Heart right ventricle (tissue), 16 donors: ENCODE results near the gene MUC5AC. TPM values are rescaled to one million over a fixed set of nuclear protein-coding genes. Genes with fewer than 3 reads are reported as not detected.

ENCODE experiments used
- ATAC-seq, 8 donors: fragments of 200-7000 bp; cut with Tn5 transposase; one replicate each; pipeline ENCODE4 v1.9.1; 2020; ENCODE audit warnings: mild to moderate bottlenecking in 8 of 8, moderate library complexity in 8 of 8, moderate number of reproducible peaks in 1 of 8
- DNase-seq, 2 donors: peaks; one replicate each; pipeline ENCODE4 v3.0.0-alpha.2; 2020
- H3K27ac ChIP-seq, 10 donors: fragments of 200-600 bp; sonication (generic) in 2 of 10; one replicate each; pipeline versions ENCODE4 v1.5.0 to v1.8.0; 2020 to 2022; ENCODE audit warnings: mild to moderate bottlenecking in 3 of 10
- H3K27me3 ChIP-seq, 7 donors: fragments of 200-600 bp; one replicate each; pipeline ENCODE4 v1.8.0; 2021 to 2022; ENCODE audit warnings: mild to moderate bottlenecking in 2 of 7
- H3K36me3 ChIP-seq, 9 donors: fragments of 200-600 bp; sonication (generic) in 1 of 9; one replicate each; pipeline versions ENCODE4 v1.5.0 to v1.8.0; 2020 to 2022; ENCODE audit warnings: mild to moderate bottlenecking in 2 of 9
- H3K4me1 ChIP-seq, 9 donors: fragments of 200-600 bp; sonication (generic) in 1 of 9; one replicate each; pipeline versions ENCODE4 v1.5.0 to v1.8.0; 2020 to 2022; ENCODE audit warnings: mild to moderate bottlenecking in 4 of 9
- H3K4me3 ChIP-seq, 10 donors: fragments of 200-600 bp; sonication (generic) in 2 of 10; one replicate each; pipeline versions ENCODE4 v1.5.0 to v1.8.0; 2020 to 2022; ENCODE audit warnings: mild to moderate bottlenecking in 7 of 10, moderate library complexity in 2 of 10
- H3K9me3 ChIP-seq, 11 donors: fragments of 200-600 bp in 10 of 11; sonication (generic) in 2 of 11; one replicate each; pipeline versions ENCODE4 v1.5.0 to v1.8.0; 2013 to 2022; ENCODE audit warnings: mild to moderate bottlenecking in 2 of 11, control low read depth in 1 of 11, moderate library complexity in 1 of 11
- WGBS, 2 donors: extraction: QIAGEN DNeasy Blood & Tissue Kit; methylation state at CpG; one replicate each; pipeline ENCODE4 v1.1.7; 2013; ENCODE audit warnings: inconsistent platforms in 1 of 2; 5-methylcytosine and 5-hydroxymethylcytosine counted together
- intact Hi-C, 10 donors: fragments of 100-400 bp; cut with DNase I; formaldehyde crosslinking; loops; one replicate each; pipeline versions ENCODE4 v1.11.1 to v1.14.2; 2022
- polyA plus RNA-seq, 2 donors: library from polyadenylated mRNA; stranded (reverse); fragments of 200-250 nt; gene quantifications; one replicate each; pipeline ENCODE4 v1.2.3, GENCODE V29; 2013
- total RNA-seq, 10 donors: library from RNA; stranded (reverse); fragmentation: NEBNext Ultra II Directional in 3 of 10; extraction: Animal tissue kit (Norgen Biotek cat#: 25700) in 3 of 10; gene quantifications; one replicate each; pipeline versions ENCODE4 v1.2.1 to v1.2.4, GENCODE V29; 2021 to 2023
- TF ChIP-seq, protein P1 (sequence below), 9 donors: fragments of 200-600 bp; sonication (generic) in 2 of 9; IDR thresholded peaks; one replicate each; pipeline versions ENCODE4 v1.5.0 to v1.8.0; 2021 to 2022; ENCODE audit warnings: antibody characterized with exemption in 9 of 9, mild to moderate bottlenecking in 5 of 9, moderate library complexity in 1 of 9
- donor health status: Arrhythmogenic right ventricular cardiomyopathy.
- donor health status: ischemic (EF 13 %, LVEDD 7.1; RV severe dilation, severe dysfunction).
- donor health status: healthy with polysubstance abuse.
- donor health status: DM: no; HTN: yes; CAD: no.
- donor health status: DM: no; HTN: no; CAD: no.
- donor health status: ischemic (EF 25% LVEDD 6.9; RV normal size, moderate dysfunction).
- donor health status: ischemic (EF 25% LVEDD 5.7; RV mildly dilated, moderate dysfunction).
- donor health status: healthy.
- donor health status: DM: yes; HTN: yes; CAD: no.
- donor health status: Ischemic cardiomyopathy.
- donor health status: ischemic (EF 35%, LVEDD 5.7; RV mildly dilated, moderate dysfunction).
- donor health status: nonischemic (EF 11% LVEDD 7.7; RV severe dilation, severe dysfunction).
- donor health status: DM: yes; HTN: yes; CAD: no.
- donor health status: PGD.
- donor health status: ischemic (EF 29% LVEDD 5.4; RV normal size, mild dysfunction).
- donor health status: nonischemic (EF 23%, LVEDD 6.1; RV moderate dilation, normal function).

The MUC5AC gene
- total and polyA plus RNA-seq, 12 donors: not detected

DNA sequence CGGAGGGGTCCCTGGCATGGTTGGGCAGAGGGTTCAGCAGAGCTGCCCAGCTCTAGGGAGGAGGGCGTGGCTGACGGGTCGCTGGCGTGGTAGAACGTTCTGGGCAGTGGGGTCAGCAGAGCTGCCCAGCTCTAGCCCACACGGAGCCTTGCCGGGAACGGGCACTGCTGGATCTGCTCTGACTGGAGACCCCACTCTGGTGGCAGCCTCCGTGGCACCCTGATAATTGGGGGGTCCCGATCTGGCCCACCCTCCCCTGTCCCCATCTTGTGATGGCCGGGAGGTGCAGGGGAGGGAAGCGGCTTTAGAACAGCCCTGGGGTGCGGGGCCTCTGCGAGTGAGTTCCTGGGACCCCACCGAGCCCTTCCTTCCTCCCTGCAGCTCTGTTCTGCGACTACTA, 21.9 kb downstream of the MUC5AC start:
- intact Hi-C loops: no loop called here

DNA sequence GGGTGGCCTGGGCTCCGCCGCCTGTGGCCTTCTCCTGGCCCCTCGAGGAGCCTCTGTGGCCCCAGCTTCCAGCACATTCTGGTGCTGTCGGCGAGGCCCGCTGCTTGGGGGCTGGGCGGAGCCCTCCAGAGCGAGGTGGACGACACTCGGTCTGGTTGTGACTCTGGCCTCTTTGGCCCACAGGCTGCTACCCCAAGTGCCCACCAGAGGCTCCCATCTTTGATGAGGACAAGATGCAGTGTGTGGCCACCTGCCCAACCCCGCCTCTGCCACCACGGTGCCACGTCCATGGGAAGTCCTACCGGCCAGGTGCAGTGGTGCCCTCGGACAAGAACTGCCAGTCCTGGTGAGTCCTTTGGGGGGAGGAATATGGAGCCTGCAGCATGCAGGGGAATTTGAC, 22.4 kb downstream of the MUC5AC start:
- Histone ChIP-seq H3K4me1 (no peaks in the 10 kb centered on the region), H3K27me3 (peaks cover 0 to 24% (median 5%) of the 10 kb centered on the region in 7 donors), H3K9me3 (no peaks in the 10 kb centered on the region), H3K27ac (no peak overlapping the region), H3K4me3 (no peak overlapping the region), H3K36me3 (no peaks in the 10 kb centered on the region)
- TF ChIP-seq, protein P1, sequence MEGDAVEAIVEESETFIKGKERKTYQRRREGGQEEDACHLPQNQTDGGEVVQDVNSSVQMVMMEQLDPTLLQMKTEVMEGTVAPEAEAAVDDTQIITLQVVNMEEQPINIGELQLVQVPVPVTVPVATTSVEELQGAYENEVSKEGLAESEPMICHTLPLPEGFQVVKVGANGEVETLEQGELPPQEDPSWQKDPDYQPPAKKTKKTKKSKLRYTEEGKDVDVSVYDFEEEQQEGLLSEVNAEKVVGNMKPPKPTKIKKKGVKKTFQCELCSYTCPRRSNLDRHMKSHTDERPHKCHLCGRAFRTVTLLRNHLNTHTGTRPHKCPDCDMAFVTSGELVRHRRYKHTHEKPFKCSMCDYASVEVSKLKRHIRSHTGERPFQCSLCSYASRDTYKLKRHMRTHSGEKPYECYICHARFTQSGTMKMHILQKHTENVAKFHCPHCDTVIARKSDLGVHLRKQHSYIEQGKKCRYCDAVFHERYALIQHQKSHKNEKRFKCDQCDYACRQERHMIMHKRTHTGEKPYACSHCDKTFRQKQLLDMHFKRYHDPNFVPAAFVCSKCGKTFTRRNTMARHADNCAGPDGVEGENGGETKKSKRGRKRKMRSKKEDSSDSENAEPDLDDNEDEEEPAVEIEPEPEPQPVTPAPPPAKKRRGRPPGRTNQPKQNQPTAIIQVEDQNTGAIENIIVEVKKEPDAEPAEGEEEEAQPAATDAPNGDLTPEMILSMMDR (IDR thresholded peaks at IDR 0.05): no peak
- DNase-seq: no peak
- intact Hi-C loops: no loop called here
- ATAC-seq: no peak
- WGBS, 2 donors: 79 to 87% methylated on average over 15 of the region's 15 CpGs

More for the DNA sequence above, 21.9 kb downstream of the MUC5AC start:
- no peaks in the 10 kb centered on the region for H3K4me1 ChIP-seq
- no peak overlapping the region for H3K4me3 ChIP-seq
- 82 to 85% methylated on average over 16 to 17 of the region's 17 CpGs for WGBS, 2 donors
- DNase-seq: no peak
- H3K27ac ChIP-seq: no peak overlapping the region
- H3K9me3 ChIP-seq: no peaks in the 10 kb centered on the region
- ATAC-seq: no peak
- H3K27me3 ChIP-seq: peaks cover 0 to 24% (median 5%) of the 10 kb centered on the region in 7 donors
- no peaks in the 10 kb centered on the region for H3K36me3 ChIP-seq
- TF ChIP-seq, protein P1 (IDR thresholded peaks at IDR 0.05): no peak

DNA sequence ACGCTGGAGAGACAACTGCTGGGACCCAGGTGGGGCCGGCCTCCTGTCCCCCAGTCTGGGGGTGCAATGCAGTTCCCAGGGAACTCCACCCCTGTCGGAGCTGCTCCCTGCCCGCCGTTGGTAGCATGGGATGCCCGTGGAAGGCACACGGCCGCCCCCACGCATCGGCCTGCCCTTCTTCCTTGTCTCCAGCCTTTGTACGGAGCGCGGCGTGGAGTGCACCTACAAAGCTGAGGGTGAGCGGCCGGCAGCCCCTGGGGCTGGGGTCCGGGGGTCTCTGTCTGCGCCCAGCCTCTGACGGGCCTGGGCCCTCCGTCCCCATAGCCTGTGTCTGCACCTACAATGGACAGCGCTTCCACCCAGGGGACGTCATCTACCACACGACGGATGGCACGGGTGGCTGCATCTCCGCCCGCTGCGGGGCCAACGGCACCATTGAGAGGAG, 23.2 kb downstream of the MUC5AC start:
- Histone ChIP-seq H3K27me3 (peaks cover 0 to 24% (median 5%) of the 10 kb centered on the region in 7 donors), H3K27ac (no peak overlapping the region), H3K9me3 (no peaks in the 10 kb centered on the region), H3K36me3 (no peaks in the 10 kb centered on the region), H3K4me3 (no peak overlapping the region), H3K4me1 (no peaks in the 10 kb centered on the region)
- ATAC-seq: peak in 1 of 8 donors; percentile 16
- WGBS, 2 donors: 90% methylated on average over 29 of the region's 29 CpGs
- intact Hi-C loops: no loop called here
- DNase-seq: no peak
- TF ChIP-seq, protein P1 (IDR thresholded peaks at IDR 0.05): no peak

DNA sequence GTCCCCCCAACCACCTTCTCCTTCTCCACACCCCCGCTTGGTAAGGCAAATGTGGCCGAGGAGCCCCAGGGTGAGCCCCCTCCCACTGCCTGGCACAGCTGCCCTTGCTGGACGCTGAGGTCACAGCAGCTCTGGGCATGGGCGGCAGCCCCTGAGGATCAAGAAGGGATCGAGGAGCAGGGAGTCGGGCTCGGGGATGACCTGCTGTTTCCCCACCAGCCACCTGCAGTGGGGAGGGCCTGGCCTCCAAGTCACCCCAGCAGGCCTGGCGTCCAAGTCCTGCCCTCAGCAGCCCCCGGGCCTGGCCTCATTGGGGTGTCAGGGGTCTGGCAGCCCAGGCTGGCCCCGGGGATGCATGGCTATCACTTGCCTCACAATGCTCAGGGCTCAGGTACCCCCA, 23.7 kb downstream of the MUC5AC start:
- intact Hi-C loops: no loop called here
- 80 to 85% methylated on average over 10 of the region's 10 CpGs for WGBS, 2 donors
- Histone ChIP-seq H3K4me1 (no peaks in the 10 kb centered on the region), H3K27me3 (peaks cover 0 to 24% (median 5%) of the 10 kb centered on the region in 7 donors), H3K4me3 (no peak overlapping the region), H3K36me3 (no peaks in the 10 kb centered on the region), H3K27ac (no peak overlapping the region), H3K9me3 (no peaks in the 10 kb centered on the region)
- DNase-seq (no peak), ATAC-seq (no peak)
- TF ChIP-seq, protein P1 (IDR thresholded peaks at IDR 0.05): no peak
